ENCODE data around the gene MCL1.

DNA sequence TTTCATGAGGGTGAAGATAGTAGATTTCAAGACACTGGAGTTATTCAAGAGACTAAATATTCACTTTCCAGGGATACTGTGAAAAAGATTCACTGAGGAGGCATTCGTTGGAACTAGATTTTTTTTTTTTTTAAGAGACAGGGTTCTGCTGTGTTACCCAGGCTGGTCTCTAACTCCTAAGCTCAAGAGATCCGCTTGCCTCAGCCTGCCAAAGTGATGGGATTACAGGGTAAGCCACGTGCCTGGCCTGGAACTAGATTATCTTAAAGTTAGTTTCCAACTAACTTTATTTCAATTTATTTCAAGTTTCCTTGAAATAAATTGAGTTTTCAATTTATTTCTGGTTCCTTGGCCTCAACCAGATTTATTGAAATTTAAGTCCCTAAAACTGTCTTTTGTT is 24.3 kb upstream of the MCL1 start:
- TF ChIP-seq, protein P1, sequence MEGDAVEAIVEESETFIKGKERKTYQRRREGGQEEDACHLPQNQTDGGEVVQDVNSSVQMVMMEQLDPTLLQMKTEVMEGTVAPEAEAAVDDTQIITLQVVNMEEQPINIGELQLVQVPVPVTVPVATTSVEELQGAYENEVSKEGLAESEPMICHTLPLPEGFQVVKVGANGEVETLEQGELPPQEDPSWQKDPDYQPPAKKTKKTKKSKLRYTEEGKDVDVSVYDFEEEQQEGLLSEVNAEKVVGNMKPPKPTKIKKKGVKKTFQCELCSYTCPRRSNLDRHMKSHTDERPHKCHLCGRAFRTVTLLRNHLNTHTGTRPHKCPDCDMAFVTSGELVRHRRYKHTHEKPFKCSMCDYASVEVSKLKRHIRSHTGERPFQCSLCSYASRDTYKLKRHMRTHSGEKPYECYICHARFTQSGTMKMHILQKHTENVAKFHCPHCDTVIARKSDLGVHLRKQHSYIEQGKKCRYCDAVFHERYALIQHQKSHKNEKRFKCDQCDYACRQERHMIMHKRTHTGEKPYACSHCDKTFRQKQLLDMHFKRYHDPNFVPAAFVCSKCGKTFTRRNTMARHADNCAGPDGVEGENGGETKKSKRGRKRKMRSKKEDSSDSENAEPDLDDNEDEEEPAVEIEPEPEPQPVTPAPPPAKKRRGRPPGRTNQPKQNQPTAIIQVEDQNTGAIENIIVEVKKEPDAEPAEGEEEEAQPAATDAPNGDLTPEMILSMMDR (IDR thresholded peaks at IDR 0.05), result no peak
- TF ChIP-seq POLR2A (IDR thresholded peaks at IDR 0.05), result no peak
